Activated CD4-positive, alpha-beta memory T cell treated with anti-CD3 and anti-CD28 coated beads, Interleukin-2, amount 10 ng/mL, durations not matched to agents 7 days and 5 days (primary cell): Measurements from ENCODE around the gene DHRS4. TPM values are rescaled to one million over a fixed set of nuclear protein-coding genes. Genes with fewer than 3 reads are reported as not detected.
"Not testable (repeated sequence)": the region's sequence is repeated elsewhere in the genome, so short reads cannot be mapped to it uniquely, and the experiment has no call there.

ENCODE experiments used
- CTCF ChIA-PET: fragments of 350-600 bp; sonication (Branson Sonifier 250); formaldehyde crosslinking; loops from one replicate; lab custom pipeline; 2021; ENCODE audit warnings: antibody characterized with exemption, inconsistent platforms; lab: Charles Lee
- POLR2A ChIA-PET: fragments of 350-600 bp; sonication (Branson Sonifier 250); formaldehyde crosslinking; loops from one replicate; lab custom pipeline; 2021; ENCODE audit warnings: antibody characterized with exemption; lab: Charles Lee
- DNase-seq: peaks from one replicate; pipeline ENCODE4 v3.0.0-alpha.2; 2020
- H3K27ac Mint-ChIP-seq: one replicate; pipeline ENCODE4 v1.8.0; 2021; ENCODE audit warnings: mild to moderate bottlenecking, mixed read lengths
- H3K27me3 Mint-ChIP-seq: one replicate; pipeline ENCODE4 v1.8.0; 2021; ENCODE audit warnings: mixed read lengths
- H3K36me3 Mint-ChIP-seq: one replicate; pipeline ENCODE4 v1.8.0; 2021; ENCODE audit warnings: low read depth, mixed read lengths
- H3K4me1 Mint-ChIP-seq: one replicate; pipeline ENCODE4 v1.8.0; 2021; ENCODE audit warnings: mixed read lengths
- H3K4me3 Mint-ChIP-seq: one replicate; pipeline ENCODE4 v1.8.0; 2021; ENCODE audit warnings: mild to moderate bottlenecking, mixed read lengths
- H3K9me3 Mint-ChIP-seq: one replicate; pipeline ENCODE4 v1.8.0; 2021; ENCODE audit warnings: mixed read lengths
- total RNA-seq, 2 experiments: library from RNA; stranded (reverse); gene quantifications; one replicate each; pipeline ENCODE4 v1.2.3, GENCODE V29; 2021

DHRS4 gene
- total RNA-seq, 2 experiments from 2014 or later, result 17.6 to 19.0 TPM

DNA sequence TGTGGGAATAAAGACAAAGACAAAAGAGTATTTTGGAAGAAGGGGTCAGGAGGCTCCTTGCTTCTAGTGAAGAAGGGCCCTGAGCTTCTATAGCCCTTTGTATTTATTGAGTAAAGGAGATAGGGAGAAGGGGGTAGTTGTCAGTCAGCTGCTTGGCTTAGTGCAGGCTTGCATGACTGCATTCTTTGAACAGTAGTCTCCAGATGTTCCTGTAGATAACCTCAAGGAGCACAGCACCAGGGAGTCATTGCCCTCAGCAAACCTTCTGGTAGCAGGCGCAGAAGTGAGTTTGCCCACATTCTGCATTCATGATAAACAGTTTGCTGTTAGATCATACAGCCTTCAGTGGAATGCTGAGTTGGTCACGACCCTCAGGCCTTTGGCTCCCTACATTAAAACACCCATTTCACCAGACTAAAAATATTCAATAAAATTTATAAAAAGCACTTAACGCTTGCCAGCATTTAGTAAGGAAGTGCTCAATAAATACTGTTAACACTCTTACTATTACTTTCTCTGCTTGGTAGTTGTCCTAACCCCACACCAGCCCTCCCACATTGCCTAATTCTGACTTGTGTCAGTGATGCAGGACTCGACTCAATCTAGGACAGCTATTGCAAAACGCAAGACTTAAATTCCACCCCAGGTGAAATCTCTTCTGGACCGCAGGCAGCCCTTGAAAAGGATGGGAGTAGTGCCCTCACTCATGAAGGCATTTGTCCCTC, 3.0 kb upstream of the DHRS4 start:
- CTCF ChIA-PET, result interaction anchor here (1.2 kb wide), 1 partner anchor 158 kb away, joined by 3 read pairs; no protein-coding TSS in a partner anchor
- H3K4me1 Mint-ChIP-seq, result peaks cover 30% of the 10 kb centered on the region
- no peak for DNase-seq
- H3K9me3 Mint-ChIP-seq, result peaks cover 16% of the 10 kb centered on the region
- H3K27ac Mint-ChIP-seq, result no peak overlapping the region
- no peak overlapping the region for H3K4me3 Mint-ChIP-seq
- peaks cover 4% of the 10 kb centered on the region for H3K27me3 Mint-ChIP-seq
- peaks cover 16% of the 10 kb centered on the region for H3K36me3 Mint-ChIP-seq
- POLR2A ChIA-PET, result no interaction called here

DNA sequence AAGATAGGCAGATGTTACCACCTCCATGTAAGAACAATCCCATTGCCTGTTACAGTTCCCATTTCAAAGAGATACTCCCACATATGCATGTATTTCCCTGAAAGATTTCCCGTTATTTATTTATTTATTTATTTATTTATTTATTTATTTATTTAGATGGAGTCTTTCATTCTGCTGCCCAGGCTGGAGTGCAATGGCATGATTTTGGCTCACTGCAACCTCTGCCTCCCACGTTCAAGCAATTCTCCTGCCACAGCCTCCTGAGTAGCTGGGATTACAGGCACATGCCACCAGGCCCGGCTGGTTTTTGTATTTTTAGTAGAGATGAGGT, 2.5 kb upstream of the DHRS4 start:
- H3K4me1 Mint-ChIP-seq, result peaks cover 30% of the 10 kb centered on the region

DNA sequence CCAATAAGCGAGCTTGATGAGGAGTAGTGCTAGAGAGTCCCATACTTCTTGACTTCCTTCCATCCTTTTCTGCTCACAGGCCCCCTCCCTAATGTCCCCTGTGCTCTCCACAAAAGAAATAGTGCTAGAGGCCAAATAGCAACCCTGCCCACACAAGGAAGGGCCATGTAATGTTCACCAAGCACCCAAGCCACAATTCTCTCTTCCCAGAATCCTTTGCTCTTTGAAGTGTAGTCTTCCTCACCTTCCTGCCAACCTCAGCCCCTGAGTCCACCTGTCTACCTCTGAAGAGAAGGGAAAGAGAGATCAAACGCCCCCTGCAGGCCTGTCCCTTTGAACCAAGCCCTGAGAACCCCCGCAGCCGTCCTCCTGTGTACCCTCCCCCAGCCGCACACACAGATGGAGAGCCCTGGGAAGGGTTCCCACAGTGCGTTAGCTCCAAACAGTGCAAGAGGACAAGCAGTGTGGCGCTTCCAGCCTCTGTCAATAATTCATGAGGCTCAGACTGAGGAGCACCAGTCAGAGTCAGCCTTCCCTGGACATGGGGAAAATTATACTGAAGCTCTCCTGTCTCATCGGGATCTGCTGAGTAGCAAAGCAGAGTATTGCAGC, 1.9 kb upstream of the DHRS4 start:
- Mint-ChIP-seq H3K36me3 (peaks cover 19% of the 10 kb centered on the region), H3K27ac (no peak overlapping the region), H3K27me3 (peaks cover 2% of the 10 kb centered on the region), H3K4me3 (no peak overlapping the region), H3K9me3 (peaks cover 16% of the 10 kb centered on the region), H3K4me1 (peaks cover 30% of the 10 kb centered on the region)
- POLR2A ChIA-PET, result no interaction called here
- CTCF ChIA-PET, result interaction anchor here (1.2 kb wide), 1 partner anchor 157 kb away, joined by 3 read pairs; no protein-coding TSS in a partner anchor
- no peak for DNase-seq

More for the DNA sequence above, 2.5 kb upstream of the DHRS4 start:
- POLR2A ChIA-PET, H3K4me3 Mint-ChIP-seq, H3K27ac Mint-ChIP-seq, H3K27me3 Mint-ChIP-seq, DNase-seq: not testable (repeated sequence)
- CTCF ChIA-PET, result interaction anchor here (1.2 kb wide), 1 partner anchor 158 kb away, joined by 3 read pairs; no protein-coding TSS in a partner anchor
- H3K36me3 Mint-ChIP-seq, result peaks cover 19% of the 10 kb centered on the region
- H3K9me3 Mint-ChIP-seq, result peaks cover 16% of the 10 kb centered on the region

DNA sequence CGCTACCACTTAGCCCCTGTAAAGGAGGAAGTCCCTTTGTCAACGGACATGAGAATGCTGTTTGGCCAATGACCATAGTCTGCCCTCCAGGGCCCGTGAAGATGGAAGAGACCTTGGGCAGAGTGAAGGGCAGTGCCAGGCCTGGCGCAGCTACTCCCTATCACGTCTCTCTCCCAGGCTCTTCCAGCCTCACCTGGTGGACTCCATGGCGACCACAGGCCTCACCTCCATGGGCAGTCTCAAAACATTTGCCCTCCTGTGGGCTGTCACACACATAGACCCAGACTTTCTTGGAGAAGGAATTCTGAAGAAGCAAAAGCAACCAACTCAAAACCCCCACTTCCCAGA, 480 bp upstream of the DHRS4 start:
- H3K36me3 Mint-ChIP-seq, result peaks cover 19% of the 10 kb centered on the region
- peak overlapping the region; percentile 77 for H3K27ac Mint-ChIP-seq
- POLR2A ChIA-PET, DNase-seq, H3K27me3 Mint-ChIP-seq: not testable (repeated sequence)
- peaks cover 30% of the 10 kb centered on the region for H3K4me1 Mint-ChIP-seq
- H3K9me3 Mint-ChIP-seq, result peaks cover 16% of the 10 kb centered on the region
- CTCF ChIA-PET, result interaction anchor here (0.6 to 1.6 kb wide), 7 partner anchors 10 to 711 kb away, joined by 3 to 5 read pairs (median 4); partner anchors contain the start of genes CARMIL3 and DCAF11
- H3K4me3 Mint-ChIP-seq, result peak overlapping the region; percentile 89

DNA sequence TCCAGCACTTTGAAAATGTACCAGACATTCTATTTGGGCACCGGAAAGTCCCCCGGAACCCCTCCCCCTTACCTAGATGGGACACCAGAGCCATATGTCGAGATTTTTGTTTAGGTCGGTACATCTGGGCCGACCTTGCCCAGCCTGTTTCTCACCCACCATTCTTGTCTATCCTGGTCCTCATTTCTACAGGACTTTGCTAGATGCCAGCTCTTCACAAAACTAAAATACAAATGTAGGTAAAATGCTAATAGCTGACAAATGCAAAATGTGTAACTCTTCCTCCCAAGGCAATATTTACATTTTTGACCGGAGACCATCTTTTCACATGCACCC, 677 bp downstream of the DHRS4 start:
- DNase-seq, H3K27me3 Mint-ChIP-seq, POLR2A ChIA-PET: not testable (repeated sequence)
- peak overlapping the region; percentile 77 for H3K27ac Mint-ChIP-seq
- H3K36me3 Mint-ChIP-seq, result peaks cover 19% of the 10 kb centered on the region
- H3K4me3 Mint-ChIP-seq, result peak overlapping the region; percentile 89
- H3K9me3 Mint-ChIP-seq, result peaks cover 10% of the 10 kb centered on the region
- CTCF ChIA-PET, result interaction anchor here (0.6 to 1.7 kb wide), 2 partner anchors 24 to 476 kb away, joined by 3 read pairs; no protein-coding TSS in a partner anchor
- H3K4me1 Mint-ChIP-seq, result peaks cover 28% of the 10 kb centered on the region

DNA sequence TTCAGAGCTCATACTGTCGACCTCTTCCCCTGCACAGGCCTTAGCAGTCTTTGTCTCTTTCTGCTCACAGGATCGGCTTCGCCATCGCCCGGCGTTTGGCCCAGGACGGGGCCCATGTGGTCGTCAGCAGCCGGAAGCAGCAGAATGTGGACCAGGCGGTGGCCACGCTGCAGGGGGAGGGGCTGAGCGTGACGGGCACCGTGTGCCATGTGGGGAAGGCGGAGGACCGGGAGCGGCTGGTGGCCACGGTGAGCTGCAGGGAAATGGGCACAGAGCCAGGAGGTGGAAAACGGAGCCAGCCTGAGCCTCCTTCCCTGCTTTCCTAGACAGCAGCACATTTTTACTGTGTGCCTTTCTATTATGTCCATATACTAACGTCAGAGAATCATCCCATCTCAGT, 1.4 kb downstream of the DHRS4 start:
- DNase-seq, POLR2A ChIA-PET, H3K27ac Mint-ChIP-seq, H3K4me3 Mint-ChIP-seq, H3K27me3 Mint-ChIP-seq: not testable (repeated sequence)
- H3K4me1 Mint-ChIP-seq, result peaks cover 28% of the 10 kb centered on the region
- peaks cover 19% of the 10 kb centered on the region for H3K36me3 Mint-ChIP-seq
- H3K9me3 Mint-ChIP-seq, result peaks cover 10% of the 10 kb centered on the region
- CTCF ChIA-PET, result interaction anchor here (0.6 to 1.7 kb wide), 2 partner anchors 25 to 476 kb away, joined by 3 read pairs; no protein-coding TSS in a partner anchor

DNA sequence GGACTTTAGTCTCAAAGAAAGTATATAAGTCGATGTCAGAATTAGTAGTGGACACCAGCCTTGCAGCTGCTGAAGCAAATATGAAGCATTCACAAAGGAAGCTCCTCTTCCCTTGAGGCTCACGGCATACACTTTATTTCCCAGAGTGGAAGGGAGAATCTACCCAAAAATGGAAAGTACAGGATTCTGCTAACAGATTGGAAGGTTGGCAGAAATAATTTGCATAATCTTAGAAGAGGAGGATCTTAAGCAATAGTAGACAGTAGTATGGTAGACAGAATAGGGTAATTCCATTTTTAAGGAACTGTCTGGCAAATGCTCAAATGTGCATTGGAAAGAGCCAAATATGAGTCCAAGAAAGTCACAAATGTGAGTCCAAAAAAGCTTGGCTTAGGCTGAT, 2.2 kb downstream of the DHRS4 start:
- H3K9me3 Mint-ChIP-seq, POLR2A ChIA-PET, H3K4me3 Mint-ChIP-seq: not testable (repeated sequence)

DNA sequence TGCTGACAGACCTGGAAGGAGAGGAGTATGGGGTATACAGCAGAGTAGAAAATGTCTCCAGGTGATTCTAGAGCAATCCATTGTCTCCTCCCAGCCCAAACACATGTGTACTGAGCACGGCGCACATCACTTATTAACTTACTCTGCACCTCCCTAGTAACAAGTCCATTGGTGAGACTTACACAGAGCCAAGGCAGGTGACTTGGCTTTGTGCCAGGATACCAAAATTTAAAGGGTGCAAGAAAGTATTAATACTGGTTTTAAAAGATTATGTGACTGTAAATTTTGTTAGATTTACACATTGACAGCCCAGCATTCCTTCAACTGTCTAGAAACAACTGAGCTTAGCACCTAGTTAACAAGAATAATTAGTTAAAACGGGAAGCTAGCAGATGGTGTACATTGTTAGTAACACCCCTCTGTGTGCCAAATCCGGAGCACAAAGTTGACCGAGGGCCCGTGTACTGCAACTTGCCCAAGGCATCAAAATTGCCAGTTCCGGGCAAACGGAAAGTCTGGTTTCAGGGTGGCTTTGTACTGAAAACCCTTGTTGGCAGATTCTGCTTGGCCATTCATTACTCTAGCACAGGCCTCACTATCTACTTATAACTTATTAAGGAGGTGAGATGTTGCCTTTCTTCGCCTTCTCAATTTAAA, 4.5 kb downstream of the DHRS4 start:
- CTCF ChIA-PET, POLR2A ChIA-PET: not testable (repeated sequence)

More for the DNA sequence above, 2.2 kb downstream of the DHRS4 start:
- H3K4me1 Mint-ChIP-seq, result peaks cover 28% of the 10 kb centered on the region
- not testable (repeated sequence) for DNase-seq, H3K27ac Mint-ChIP-seq, H3K27me3 Mint-ChIP-seq
- CTCF ChIA-PET, result interaction anchor here (1.7 kb wide), 1 partner anchor 475 kb away, joined by 3 read pairs; no protein-coding TSS in a partner anchor
- H3K36me3 Mint-ChIP-seq, result peaks cover 18% of the 10 kb centered on the region

DNA sequence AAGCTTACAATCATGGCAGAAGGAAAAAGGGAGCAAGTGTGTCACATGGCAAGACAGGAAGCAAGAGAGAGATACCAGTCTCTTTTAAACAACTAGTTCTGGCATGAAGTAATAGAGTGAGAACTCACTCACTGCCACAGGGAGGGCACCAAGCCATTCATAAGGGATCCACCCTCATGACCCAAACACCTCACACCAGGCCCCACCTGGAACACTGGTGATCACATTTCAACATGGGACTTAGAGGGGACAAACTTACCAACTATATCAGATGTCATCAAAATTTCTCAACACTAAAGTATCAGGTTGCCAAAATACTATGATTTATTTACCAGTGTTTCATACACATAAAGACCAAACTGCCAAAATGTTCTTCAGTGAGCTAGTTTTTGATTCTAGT, 7.3 kb downstream of the DHRS4 start:
- POLR2A ChIA-PET, H3K4me1 Mint-ChIP-seq, DNase-seq: not testable (repeated sequence)

More for the DNA sequence above, 4.5 kb downstream of the DHRS4 start:
- DNase-seq, H3K27ac Mint-ChIP-seq, H3K9me3 Mint-ChIP-seq, H3K27me3 Mint-ChIP-seq, H3K4me3 Mint-ChIP-seq, H3K36me3 Mint-ChIP-seq: not testable (repeated sequence)
- peaks cover 13% of the 10 kb centered on the region for H3K4me1 Mint-ChIP-seq

DNA sequence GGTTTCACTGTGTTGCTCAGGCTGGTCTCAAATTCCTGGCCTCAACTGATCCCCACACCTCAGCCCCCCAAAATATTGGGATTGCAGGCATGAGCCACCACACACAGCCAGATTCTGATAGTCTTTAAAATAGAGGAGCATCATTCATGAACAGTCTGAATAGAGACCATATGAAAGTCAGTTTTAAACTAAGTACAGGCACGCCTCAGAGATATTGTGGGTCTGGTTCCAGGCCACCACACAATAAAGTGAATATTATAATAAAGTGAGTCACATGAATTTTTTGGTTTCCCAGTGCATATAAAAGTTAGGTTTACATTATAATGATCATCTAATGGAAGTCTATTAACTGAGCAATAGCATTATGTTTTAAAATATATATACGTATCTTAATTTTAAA, 8.1 kb downstream of the DHRS4 start:
- H3K36me3 Mint-ChIP-seq, H3K9me3 Mint-ChIP-seq, H3K4me1 Mint-ChIP-seq, CTCF ChIA-PET, DNase-seq, H3K27ac Mint-ChIP-seq, H3K4me3 Mint-ChIP-seq, H3K27me3 Mint-ChIP-seq, POLR2A ChIA-PET: not testable (repeated sequence)

More for the DNA sequence above, 7.3 kb downstream of the DHRS4 start:
- CTCF ChIA-PET, H3K27ac Mint-ChIP-seq, H3K9me3 Mint-ChIP-seq, H3K36me3 Mint-ChIP-seq, H3K27me3 Mint-ChIP-seq, H3K4me3 Mint-ChIP-seq: not testable (repeated sequence)

DNA sequence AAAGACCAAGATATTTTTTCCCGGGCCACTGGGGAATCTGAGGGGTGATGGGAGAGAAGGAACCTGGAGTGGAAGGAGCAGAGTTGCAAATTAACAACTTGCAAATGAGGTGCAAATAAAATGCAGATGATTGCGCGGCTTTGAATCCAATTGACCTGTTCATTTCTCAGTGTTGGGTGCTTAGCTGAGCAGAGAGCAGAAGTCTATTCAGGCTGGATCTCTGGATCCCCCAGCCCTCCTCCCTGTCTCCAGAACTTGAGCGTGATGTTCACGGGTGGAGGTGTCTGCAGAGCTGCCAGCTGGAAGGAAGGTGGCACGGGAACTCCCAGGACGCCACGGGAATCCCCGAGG, 15.5 kb downstream of the DHRS4 start:
- H3K4me3 Mint-ChIP-seq, H3K9me3 Mint-ChIP-seq, H3K27ac Mint-ChIP-seq, H3K4me1 Mint-ChIP-seq, POLR2A ChIA-PET, H3K27me3 Mint-ChIP-seq, CTCF ChIA-PET, H3K36me3 Mint-ChIP-seq, DNase-seq: not testable (repeated sequence)

DNA sequence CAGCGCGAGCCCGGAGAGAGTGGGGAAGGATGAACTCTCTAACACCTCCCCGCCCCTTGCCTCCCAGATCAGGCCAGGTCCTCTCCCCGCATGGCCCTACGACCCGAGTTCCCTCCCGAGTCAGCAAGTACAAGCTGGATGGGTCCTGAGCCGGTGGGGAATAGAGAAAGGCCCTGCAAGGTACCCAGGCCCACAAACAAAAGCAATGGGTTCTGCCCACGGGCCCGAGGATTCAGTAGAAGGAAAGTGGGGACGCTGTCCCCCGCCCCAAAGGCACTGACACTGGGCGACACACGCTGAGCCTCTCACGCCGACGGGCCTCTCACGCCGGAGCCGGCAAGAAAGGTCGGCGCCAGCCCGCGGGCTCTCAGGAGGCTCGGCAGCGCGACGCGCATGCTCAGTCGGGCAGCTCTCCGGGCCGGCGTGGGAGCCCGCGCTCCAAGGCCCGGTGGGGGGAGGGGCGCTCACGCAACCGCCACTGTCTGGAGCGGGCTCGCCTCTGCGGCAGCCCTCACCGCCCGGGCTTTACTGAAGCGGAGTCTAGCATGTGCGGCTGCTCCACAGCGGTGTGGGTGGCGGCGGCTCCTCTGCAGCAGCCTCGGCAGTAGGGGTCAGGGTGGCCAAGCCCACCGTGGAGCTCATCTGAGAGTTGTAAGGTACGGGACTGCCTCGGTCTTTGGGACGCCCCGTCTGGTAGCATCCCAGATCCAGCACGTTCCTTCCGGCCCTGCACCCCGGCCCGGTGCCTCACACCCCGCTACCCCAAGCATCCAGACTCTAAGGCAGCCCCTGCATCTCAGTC, 16.1 kb downstream of the DHRS4 start:
- H3K36me3 Mint-ChIP-seq, H3K4me1 Mint-ChIP-seq, H3K27me3 Mint-ChIP-seq, POLR2A ChIA-PET, H3K9me3 Mint-ChIP-seq, H3K27ac Mint-ChIP-seq, CTCF ChIA-PET: not testable (repeated sequence)
- H3K4me3 Mint-ChIP-seq, result peak overlapping the region; percentile 41
- DNase-seq, result peak; percentile 59

DNA sequence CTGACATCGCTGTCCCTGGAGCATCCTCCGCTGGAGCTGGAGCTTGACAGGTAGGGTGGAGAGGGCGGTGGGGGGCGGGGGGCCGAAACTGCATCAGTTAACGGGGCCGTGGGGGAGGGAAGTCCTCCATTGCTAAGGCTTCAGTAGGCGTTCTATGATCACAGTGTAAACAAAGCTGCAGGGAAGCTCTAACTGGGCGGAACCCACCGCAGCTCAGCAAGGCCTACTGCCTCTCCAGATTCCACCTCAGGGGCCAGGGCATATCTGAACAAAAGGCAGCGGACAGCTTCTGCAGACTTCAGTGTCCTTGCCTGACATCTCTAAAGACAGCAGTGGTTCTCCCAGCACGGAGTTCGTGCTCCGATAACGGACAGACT, 16.7 kb downstream of the DHRS4 start:
- H3K4me3 Mint-ChIP-seq, H3K4me1 Mint-ChIP-seq, DNase-seq, H3K27ac Mint-ChIP-seq, H3K27me3 Mint-ChIP-seq, POLR2A ChIA-PET, H3K9me3 Mint-ChIP-seq, CTCF ChIA-PET: not testable (repeated sequence)
- peaks cover 13% of the 10 kb centered on the region for H3K36me3 Mint-ChIP-seq
